Psoas muscle (tissue), 8 donors: Measurements from ENCODE around the gene PITPNM3. TPM values are rescaled to one million over a fixed set of nuclear protein-coding genes. Genes with fewer than 3 reads are reported as not detected.

Source experiments
- ATAC-seq, 4 donors: fragments of 200-7000 bp; cut with Tn5 transposase; one replicate each; pipeline ENCODE4 v1.9.1; 2020; ENCODE audit warnings: moderate library complexity in 3 of 4, mild to moderate bottlenecking in 2 of 4
- DNase-seq, 2 donors: peaks; one replicate each; pipeline ENCODE4 v3.0.0-alpha.2; 2020
- H3K27ac ChIP-seq: fragments of 200-600 bp; one replicate; pipeline ENCODE4 v1.8.0; 2022
- H3K27me3 ChIP-seq, 3 donors: fragments of 200-600 bp in 1 of 3; one replicate each; pipeline versions ENCODE4 v1.6.1 to v1.8.0; 2013 to 2022; ENCODE audit warnings: low read length in 2 of 3, mild to moderate bottlenecking in 2 of 3, moderate library complexity in 1 of 3; ENCODE audit not compliant: insufficient read depth in 3 of 3
- H3K36me3 ChIP-seq, 2 donors: fragments of 200-600 bp in 1 of 2; one replicate each; pipeline versions ENCODE4 v1.6.1 to v1.8.0; 2013 to 2022; ENCODE audit warnings: low read depth in 1 of 2, mild to moderate bottlenecking in 1 of 2, moderate library complexity in 1 of 2; ENCODE audit not compliant: insufficient read depth in 1 of 2
- H3K4me1 ChIP-seq: fragments of 200-600 bp; one replicate; pipeline ENCODE4 v1.8.0; 2022
- H3K4me3 ChIP-seq: fragments of 200-600 bp; one replicate; pipeline ENCODE4 v1.8.0; 2022; ENCODE audit warnings: mild to moderate bottlenecking
- H3K9me3 ChIP-seq: fragments of 200-600 bp; one replicate; pipeline ENCODE4 v1.8.0; 2022
- CTCF ChIP-seq: fragments of 200-600 bp; IDR thresholded peaks from one replicate; pipeline ENCODE4 v1.8.0; 2022; ENCODE audit warnings: antibody characterized with exemption
- WGBS, 3 donors: extraction: QIAGEN DNeasy Blood & Tissue Kit; methylation state at CpG; one replicate each; pipeline versions ENCODE4 v1.1.6 to v1.1.7; 2013; 5-methylcytosine and 5-hydroxymethylcytosine counted together
- intact Hi-C, 2 donors: fragments of 100-400 bp; cut with DNase I; formaldehyde crosslinking; loops; one replicate each; pipeline versions ENCODE4 v1.11.0 to v1.14.2; 2022
- long read RNA-seq, 2 donors: library from polyadenylated mRNA; unstranded; transcript quantifications; one replicate each; pipeline ENCODE4 v2.0.0, GENCODE V29; 2021
- polyA plus RNA-seq, 3 donors: library from polyadenylated mRNA; stranded (reverse); fragments of 200-250 nt; gene quantifications; one replicate each; pipeline ENCODE4 v1.2.3, GENCODE V29; 2013
- total RNA-seq, 4 donors: library from RNA; stranded (reverse); fragmentation: NEBNext Ultra II Directional in 2 of 4; extraction: Animal tissue kit (Norgen Biotek cat#: 25700) in 2 of 4; gene quantifications; one replicate each; pipeline versions ENCODE4 v1.2.1 to v1.2.4, GENCODE V29; 2021 to 2023
- donor health status: healthy with polysubstance abuse.
- donor health status: DM: no; HTN: no; CAD: no; lungs with moderate emphysema.
- donor health status: Bipolar disorder and iron deficiency.
- donor health status: healthy.
- donor health status: DM: yes; HTN: yes; CAD: no.
- donor health status: DM: no; HTN: no; CAD: no.
- donor health status: DM: no; HTN: no; CAD: no.
- donor health status: DM: yes; HTN: yes; CAD: no.

PITPNM3 gene
- total RNA-seq (under 1 TPM; 0.32 to 0.65 (median 0.53) TPM), polyA plus RNA-seq (under 1 TPM; 0.08 to 0.31 (median 0.27) TPM)
- long read RNA-seq, donor 1: 0 reads
- long read RNA-seq, donor 2: 0 reads

DNA sequence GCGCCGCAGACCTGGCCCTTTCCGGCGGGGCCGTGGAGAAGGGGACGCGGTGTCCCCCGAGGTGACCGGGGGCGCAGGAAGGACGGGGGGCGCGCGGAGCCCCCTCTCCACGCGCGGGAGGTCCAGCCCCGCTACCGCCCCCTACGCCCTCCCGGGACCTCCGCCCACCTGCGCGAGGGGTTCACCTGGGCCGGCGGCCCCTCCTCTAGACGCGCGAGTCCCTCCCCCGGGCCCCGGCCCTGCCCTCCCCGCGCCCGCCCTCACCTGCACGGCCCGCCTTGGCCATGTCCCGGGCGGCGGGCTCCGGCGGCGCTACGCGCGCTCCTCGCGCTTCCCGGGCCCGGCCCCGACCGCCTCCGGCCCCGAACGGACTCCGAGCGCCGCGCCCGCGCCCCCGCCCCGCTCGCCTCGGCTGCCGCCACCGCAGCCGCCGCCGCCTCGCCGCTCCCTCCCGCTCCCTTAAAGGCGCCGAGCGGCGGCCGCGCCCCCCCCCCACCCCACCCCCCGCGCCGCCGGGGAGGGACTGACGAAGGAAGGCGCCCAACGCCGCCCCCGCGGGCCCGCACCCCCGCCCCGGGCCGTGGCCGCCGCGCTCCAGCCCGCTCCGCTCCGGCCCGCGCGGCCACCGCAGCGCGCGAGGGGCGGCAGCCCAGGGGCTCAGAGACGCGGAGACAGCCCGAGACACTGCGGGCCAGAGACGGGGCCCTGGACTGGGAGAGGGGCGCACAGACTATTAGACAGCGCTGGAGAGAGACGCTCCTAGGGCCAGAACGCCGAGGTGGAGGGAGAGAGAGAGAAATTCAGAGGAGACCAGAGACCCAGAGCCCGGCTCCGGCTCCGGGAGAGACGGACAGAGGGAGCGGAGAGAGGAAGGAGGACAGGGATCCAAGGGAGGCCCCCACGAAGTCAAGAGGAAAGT lies at the start of gene PITPNM3:
TSS of gene PITPNM3 (minus strand) at position 435 of the 919 bp plus-strand sequence. CDS start at position 286, 149 bp downstream.
- no peaks in the 10 kb centered on the region for H3K4me1 ChIP-seq
- no peak within 1 kb of the TSS for H3K27ac ChIP-seq
- 3 to 31% (median 4%) methylated on average over 18 to 122 of the region's 122 CpGs for WGBS, 3 donors
- no peak for TF ChIP-seq CTCF
- peaks cover 0 to 59% (median 9%) of the 10 kb centered on the region in 3 donors for H3K27me3 ChIP-seq
- H3K4me3 ChIP-seq: peak within 1 kb of the TSS; percentile 66
- DNase-seq (no peak), ATAC-seq (peak in 2 of 4 donors; percentile 14 to 28)
- no peaks in the 10 kb centered on the region for H3K36me3 ChIP-seq
- intact Hi-C loops: no loop called here
- no peaks in the 10 kb centered on the region for H3K9me3 ChIP-seq

- intact Hi-C loops: no loop called here
- Histone ChIP-seq H3K27ac (no peak overlapping the region), H3K27me3 (no peaks in the 10 kb centered on the region), H3K36me3 (peaks cover 6 to 73% of the 10 kb centered on the region in 2 donors), H3K9me3 (no peaks in the 10 kb centered on the region), H3K4me1 (no peaks in the 10 kb centered on the region), H3K4me3 (no peak overlapping the region)
- no peak for DNase-seq
- WGBS, 3 donors: 89 to 93% (median 90%) methylated on average over 6 of the region's 6 CpGs
- no peak for ATAC-seq
- TF ChIP-seq CTCF: no peak
Observed at GRCh38 chr17:6605142-6605541, 48.8 kb upstream of the PITPNM3 start.

- H3K4me3 ChIP-seq: no peak overlapping the region
- no peaks in the 10 kb centered on the region for H3K9me3 ChIP-seq
- H3K4me1 ChIP-seq: peaks cover under 1% of the 10 kb centered on the region
- no peaks in the 10 kb centered on the region for H3K27me3 ChIP-seq
- 64 to 74% (median 65%) methylated on average over 3 of the region's 3 CpGs for WGBS, 3 donors
- no peak overlapping the region for H3K27ac ChIP-seq
- intact Hi-C loops: loop anchor here in 1 of 2 donors (5.0 kb wide), 1 partner anchor 132 kb away; no protein-coding TSS in a partner anchor
- DNase-seq (no peak), ATAC-seq (no peak)
- no peak for TF ChIP-seq CTCF
- peaks cover 6 to 64% of the 10 kb centered on the region in 2 donors for H3K36me3 ChIP-seq
Observed at GRCh38 chr17:6603744-6604325, 47.5 kb upstream of the PITPNM3 start.

- TF ChIP-seq CTCF: no peak
- intact Hi-C loops: loop anchor here in 1 of 2 donors (5.0 kb wide), 1 partner anchor 130 kb away; no protein-coding TSS in a partner anchor
- Histone ChIP-seq H3K4me1 (peaks cover 7% of the 10 kb centered on the region), H3K27ac (no peak overlapping the region), H3K36me3 (peaks cover 5 to 49% of the 10 kb centered on the region in 2 donors), H3K27me3 (no peaks in the 10 kb centered on the region), H3K9me3 (no peaks in the 10 kb centered on the region), H3K4me3 (no peak overlapping the region)
- DNase-seq (no peak), ATAC-seq (no peak)
- WGBS, 3 donors: 90 to 100% (median 96%) methylated on average over 2 of the region's 2 CpGs
Observed at GRCh38 chr17:6602141-6602540, 45.8 kb upstream of the PITPNM3 start.
